ENCODE measurements around the gene SCUBE3. TPM values are rescaled to one million over a fixed set of nuclear protein-coding genes. Genes with fewer than 3 reads are reported as not detected.

SCUBE3 gene
- total RNA-seq, 6 donors from 2014 or later = under 0.01 to 1.2 (median 0.48) TPM

- peak in 1 of 2 donors; percentile 64 for DNase-seq
- TF ChIP-seq POLR2AphosphoS5 (IDR thresholded peaks at IDR 0.05) = no peak
- TF ChIP-seq CTCF (IDR thresholded peaks at IDR 0.05) = peak; percentile 44 to 72 (median 60)
- no peak for TF ChIP-seq EP300 (IDR thresholded peaks at IDR 0.05)
Observed at GRCh38 chr6:35294308-35294945, 80.7 kb downstream of the SCUBE3 start.

GRCh38 chr6:35295036-35295435 is 81.3 kb downstream of the SCUBE3 start:
- TF ChIP-seq POLR2AphosphoS5 (IDR thresholded peaks at IDR 0.05) (no peak), CTCF (IDR thresholded peaks at IDR 0.05) (no peak), EP300 (IDR thresholded peaks at IDR 0.05) (no peak), POLR2A (IDR thresholded peaks at IDR 0.05) (no peak)
- Histone ChIP-seq H3K27me3 (no peaks in the 10 kb centered on the region), H3K9me3 (no peaks in the 10 kb centered on the region), H3K4me1 (peaks cover 16 to 31% (median 25%) of the 10 kb centered on the region in 4 donors), H3K4me3 (no peak overlapping the region), H3K27ac (no peak overlapping the region), H3K36me3 (peaks cover 16 to 57% (median 42%) of the 10 kb centered on the region in 4 donors)
- ATAC-seq (ENCODE audit: low FRiP score in 2 of 2) = no peak
- WGBS, 2 donors = 90 to 100% methylated on average over 2 of the region's 2 CpGs
- no peak for DNase-seq

More at GRCh38 chr6:35294308-35294945, 80.7 kb downstream of the SCUBE3 start:
- Histone ChIP-seq H3K27me3 (no peaks in the 10 kb centered on the region), H3K4me1 (peaks cover 16 to 27% (median 21%) of the 10 kb centered on the region in 4 donors), H3K36me3 (peaks cover 20 to 63% (median 47%) of the 10 kb centered on the region in 4 donors), H3K9me3 (no peaks in the 10 kb centered on the region), H3K27ac (no peak overlapping the region), H3K4me3 (no peak overlapping the region)
- ATAC-seq (ENCODE audit: low FRiP score in 2 of 2) = no peak
- 58 to 63% methylated on average over 10 of the region's 10 CpGs for WGBS, 2 donors

GRCh38 chr6:35295521-35296315 is 82.0 kb downstream of the SCUBE3 start:
- Histone ChIP-seq H3K27ac (no peak overlapping the region), H3K4me1 (peaks cover 16 to 34% (median 30%) of the 10 kb centered on the region in 4 donors), H3K27me3 (no peaks in the 10 kb centered on the region), H3K9me3 (no peaks in the 10 kb centered on the region), H3K36me3 (peaks cover 11 to 51% (median 35%) of the 10 kb centered on the region in 4 donors), H3K4me3 (no peak overlapping the region)
- TF ChIP-seq EP300 (IDR thresholded peaks at IDR 0.05) (no peak), POLR2A (IDR thresholded peaks at IDR 0.05) (no peak), CTCF (IDR thresholded peaks at IDR 0.05) (no peak), POLR2AphosphoS5 (IDR thresholded peaks at IDR 0.05) (no peak)
- 56 to 61% methylated on average over 3 of the region's 3 CpGs for WGBS, 2 donors
- no peak for DNase-seq
- no peak for ATAC-seq (ENCODE audit: low FRiP score in 2 of 2)

- no peak for TF ChIP-seq EP300 (IDR thresholded peaks at IDR 0.05)
- TF ChIP-seq POLR2A (IDR thresholded peaks at IDR 0.05) = no peak
- TF ChIP-seq POLR2AphosphoS5 (IDR thresholded peaks at IDR 0.05) = no peak
- no peak for TF ChIP-seq CTCF (IDR thresholded peaks at IDR 0.05)
- no peak for DNase-seq
- Histone ChIP-seq H3K36me3 (peaks cover 5 to 37% (median 23%) of the 10 kb centered on the region in 4 donors), H3K27ac (peak overlapping the region; percentile 73 to 92 (median 86)), H3K4me3 (peak overlapping the region in 2 of 4 donors; percentile 55 to 57), H3K4me1 (peaks cover 19 to 37% (median 34%) of the 10 kb centered on the region in 4 donors), H3K27me3 (no peaks in the 10 kb centered on the region), H3K9me3 (no peaks in the 10 kb centered on the region)
- 38 to 62% methylated on average over 4 to 6 of the region's 6 CpGs for WGBS, 2 donors
- no peak for ATAC-seq (ENCODE audit: low FRiP score in 2 of 2)
Observed at GRCh38 chr6:35296931-35297600, 83.3 kb downstream of the SCUBE3 start.
